HUES64 (cell line): ENCODE data around the gene SLC38A8.

Experiments used
- H3K27ac ChIP-seq: 2 replicates; pipeline ENCODE4 v1.7.0; 2013; ENCODE audit warnings: low read depth, low read length, inconsistent platforms
- H3K27me3 ChIP-seq: 2 replicates; pipeline ENCODE4 v1.6.1; 2013; ENCODE audit warnings: mild to moderate bottlenecking, low read length; ENCODE audit not compliant: insufficient read depth
- H3K36me3 ChIP-seq: 2 replicates; pipeline ENCODE4 v1.6.1; 2013; ENCODE audit warnings: mild to moderate bottlenecking, low read length; ENCODE audit not compliant: insufficient read depth
- H3K4me1 ChIP-seq: 2 replicates; pipeline ENCODE4 v1.6.1; 2013; ENCODE audit warnings: mild to moderate bottlenecking, low read length, moderate library complexity; ENCODE audit not compliant: insufficient read depth
- H3K4me3 ChIP-seq: 2 replicates; pipeline ENCODE4 v1.5.1; 2013; ENCODE audit warnings: mild to moderate bottlenecking, low read length, moderate library complexity
- H3K9ac ChIP-seq: 2 replicates; pipeline ENCODE4 v1.6.1; 2013; ENCODE audit warnings: mild to moderate bottlenecking, low read depth, low read length
- H3K9me3 ChIP-seq: 2 replicates; pipeline ENCODE4 v1.6.1; 2013; ENCODE audit warnings: low read depth, low read length; ENCODE audit not compliant: insufficient read depth
- WGBS: fragments of 150-250, 120-280 bp; methylation state at CpG from one replicate; pipeline ENCODE4 v1.1.7; 2013; ENCODE audit warnings: missing lambda C conversion rate; 5-methylcytosine and 5-hydroxymethylcytosine counted together

The SLC38A8 gene

GRCh38 chr16:84040226-84040822, 2.3 kb downstream of the SLC38A8 start:
- peaks cover 8% of the 10 kb centered on the region; the same call in 1 of the 2 replicates for H3K9me3 ChIP-seq
- H3K27me3 ChIP-seq: no peaks in the 10 kb centered on the region; the same call in 1 of the 2 replicates
- 93% methylated on average over 14 of the region's 14 CpGs for WGBS
- H3K27ac ChIP-seq: no peak overlapping the region
- H3K4me3 ChIP-seq: no peak overlapping the region
- no peaks in the 10 kb centered on the region for H3K36me3 ChIP-seq
- H3K4me1 ChIP-seq: peaks cover 18% of the 10 kb centered on the region
- no peak overlapping the region for H3K9ac ChIP-seq

- H3K27ac ChIP-seq: no peak overlapping the region
- no peak overlapping the region for H3K4me3 ChIP-seq
- 91% methylated on average over 12 of the region's 12 CpGs for WGBS
- no peaks in the 10 kb centered on the region; the same call in 1 of the 2 replicates for H3K27me3 ChIP-seq
- peaks cover 18% of the 10 kb centered on the region for H3K4me1 ChIP-seq
- peaks cover 8% of the 10 kb centered on the region; the same call in 1 of the 2 replicates for H3K9me3 ChIP-seq
- H3K9ac ChIP-seq: no peak overlapping the region
- no peaks in the 10 kb centered on the region for H3K36me3 ChIP-seq
Observed at GRCh38 chr16:84039696-84040095, 2.9 kb downstream of the SLC38A8 start.

GRCh38 chr16:84038469-84038868, 4.1 kb downstream of the SLC38A8 start:
- Histone ChIP-seq H3K9me3 (peaks cover 8% of the 10 kb centered on the region; the same call in 1 of the 2 replicates), H3K4me3 (no peak overlapping the region), H3K9ac (no peak overlapping the region), H3K27me3 (no peaks in the 10 kb centered on the region; the same call in 1 of the 2 replicates), H3K27ac (no peak overlapping the region), H3K36me3 (no peaks in the 10 kb centered on the region), H3K4me1 (peaks cover 11% of the 10 kb centered on the region)
- 94% methylated on average over 12 of the region's 12 CpGs for WGBS

- 94% methylated on average over 8 of the region's 8 CpGs for WGBS
- Histone ChIP-seq H3K27ac (no peak overlapping the region), H3K4me1 (no peaks in the 10 kb centered on the region), H3K27me3 (no peaks in the 10 kb centered on the region; the same call in 1 of the 2 replicates), H3K9ac (no peak overlapping the region), H3K9me3 (peaks cover 8% of the 10 kb centered on the region; the same call in 1 of the 2 replicates), H3K36me3 (no peaks in the 10 kb centered on the region), H3K4me3 (no peak overlapping the region)
Observed at GRCh38 chr16:84036982-84037425, 5.6 kb downstream of the SLC38A8 start.

- Histone ChIP-seq H3K4me3 (no peak overlapping the region), H3K9me3 (peaks cover 8% of the 10 kb centered on the region; the same call in 1 of the 2 replicates), H3K27ac (no peak overlapping the region), H3K9ac (no peak overlapping the region), H3K27me3 (no peaks in the 10 kb centered on the region; the same call in 1 of the 2 replicates), H3K36me3 (no peaks in the 10 kb centered on the region), H3K4me1 (no peaks in the 10 kb centered on the region)
- WGBS: 89% methylated on average over 3 of the region's 3 CpGs
Observed at GRCh38 chr16:84036131-84036530, 6.5 kb downstream of the SLC38A8 start.

- Histone ChIP-seq H3K4me1 (no peaks in the 10 kb centered on the region), H3K9me3 (peaks cover 8% of the 10 kb centered on the region; the same call in 1 of the 2 replicates), H3K36me3 (no peaks in the 10 kb centered on the region), H3K27me3 (no peaks in the 10 kb centered on the region; the same call in 1 of the 2 replicates), H3K27ac (no peak overlapping the region), H3K4me3 (no peak overlapping the region), H3K9ac (no peak overlapping the region)
- WGBS: 88% methylated on average over 12 of the region's 12 CpGs
Observed at GRCh38 chr16:84034516-84034915, 8.1 kb downstream of the SLC38A8 start.

GRCh38 chr16:84033251-84034195, 9.1 kb downstream of the SLC38A8 start:
- Histone ChIP-seq H3K27ac (no peak overlapping the region), H3K9me3 (peaks cover 8% of the 10 kb centered on the region; the same call in 1 of the 2 replicates), H3K4me1 (no peaks in the 10 kb centered on the region), H3K36me3 (no peaks in the 10 kb centered on the region), H3K27me3 (no peaks in the 10 kb centered on the region; the same call in 1 of the 2 replicates), H3K4me3 (no peak overlapping the region), H3K9ac (no peak overlapping the region)
- WGBS: 92% methylated on average over 25 of the region's 25 CpGs

GRCh38 chr16:84032458-84033178, 10.0 kb downstream of the SLC38A8 start:
- H3K27me3 ChIP-seq: no peaks in the 10 kb centered on the region; the same call in 1 of the 2 replicates
- 82% methylated on average over 15 of the region's 15 CpGs for WGBS
- H3K4me1 ChIP-seq: no peaks in the 10 kb centered on the region
- H3K27ac ChIP-seq: no peak overlapping the region
- H3K9me3 ChIP-seq: peaks cover 8% of the 10 kb centered on the region; the same call in 1 of the 2 replicates
- H3K36me3 ChIP-seq: no peaks in the 10 kb centered on the region
- H3K9ac ChIP-seq: no peak overlapping the region
- no peak overlapping the region for H3K4me3 ChIP-seq

GRCh38 chr16:84031556-84031955, 11.0 kb downstream of the SLC38A8 start:
- H3K4me3 ChIP-seq: no peak overlapping the region
- peaks cover 8% of the 10 kb centered on the region; the same call in 1 of the 2 replicates for H3K9me3 ChIP-seq
- no peaks in the 10 kb centered on the region for H3K36me3 ChIP-seq
- no peak overlapping the region for H3K9ac ChIP-seq
- H3K27me3 ChIP-seq: no peaks in the 10 kb centered on the region; the same call in 1 of the 2 replicates
- WGBS: 88% methylated on average over 17 of the region's 17 CpGs
- no peak overlapping the region for H3K27ac ChIP-seq
- no peaks in the 10 kb centered on the region for H3K4me1 ChIP-seq

- H3K9ac ChIP-seq: no peak overlapping the region
- H3K36me3 ChIP-seq: no peaks in the 10 kb centered on the region
- no peaks in the 10 kb centered on the region for H3K4me1 ChIP-seq
- H3K9me3 ChIP-seq: no peaks in the 10 kb centered on the region
- no peaks in the 10 kb centered on the region for H3K27me3 ChIP-seq
- no peak overlapping the region for H3K4me3 ChIP-seq
- no peak overlapping the region for H3K27ac ChIP-seq
- WGBS: 89% methylated on average over 14 of the region's 14 CpGs
Observed at GRCh38 chr16:84029297-84030047, 13.1 kb downstream of the SLC38A8 start.
